ENCODE data around the gene HSPB7. TPM values are rescaled to one million over a fixed set of nuclear protein-coding genes. Genes with fewer than 3 reads are reported as not detected.
"Not testable (repeated sequence)": the region's sequence is repeated elsewhere in the genome, so short reads cannot be mapped to it uniquely, and the experiment has no call there.

The HSPB7 gene
- total RNA-seq, 1 donor from 2014 or later, result 160 TPM

- no peak within 1 kb of the TSS for H3K27ac Mint-ChIP-seq (ENCODE audit: unreplicated experiment)
- H3K4me1 Mint-ChIP-seq (ENCODE audit: low read depth), result no peaks in the 10 kb centered on the region
- H3K9me3 Mint-ChIP-seq (ENCODE audit: low read depth), result no peaks in the 10 kb centered on the region
- H3K36me3 Mint-ChIP-seq (ENCODE audit: low read depth), result no peaks in the 10 kb centered on the region
- H3K27me3 Mint-ChIP-seq (ENCODE audit: low read depth), result peaks cover 7% of the 10 kb centered on the region
- H3K4me3 Mint-ChIP-seq (ENCODE audit: unreplicated experiment), result no peak within 1 kb of the TSS
- no peak for TF ChIP-seq CTCF (IDR thresholded peaks at IDR 0.05)
- DNase-seq (ENCODE audit: low spot score), result no peak
Measured at GRCh38 chr1:16043521-16043920, 25.7 kb upstream of the HSPB7 start, which contains the start of gene CLCNKB. CLCNKB (plus strand) TSS chr1:16043782; CDS start chr1:16044493, 711 bp downstream.

DNA sequence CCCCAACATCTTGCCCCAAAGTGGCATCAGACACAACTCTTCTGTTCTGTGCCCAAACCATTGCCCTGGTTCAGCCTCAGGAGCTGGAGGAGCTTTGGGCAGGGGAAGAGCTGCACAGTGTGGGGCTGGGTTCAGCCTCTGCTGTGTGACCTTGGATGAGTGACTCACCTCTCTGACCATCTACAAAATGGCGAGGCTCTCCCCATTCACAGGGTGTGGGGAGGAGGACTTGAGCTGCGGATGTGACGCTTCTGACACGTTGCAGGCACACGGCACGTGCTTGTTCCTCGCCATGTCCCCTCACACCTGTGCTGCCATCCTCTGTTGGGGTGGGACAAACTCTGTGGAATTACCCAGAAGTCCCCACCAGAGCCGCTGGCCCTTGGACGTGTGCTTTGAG is 24.8 kb upstream of the HSPB7 start:
- H3K27me3 Mint-ChIP-seq (ENCODE audit: low read depth); H3K4me1 Mint-ChIP-seq (ENCODE audit: low read depth); H3K9me3 Mint-ChIP-seq (ENCODE audit: low read depth); H3K36me3 Mint-ChIP-seq (ENCODE audit: low read depth); DNase-seq (ENCODE audit: low spot score); H3K27ac Mint-ChIP-seq (ENCODE audit: unreplicated experiment); H3K4me3 Mint-ChIP-seq (ENCODE audit: unreplicated experiment): not testable (repeated sequence)

DNA sequence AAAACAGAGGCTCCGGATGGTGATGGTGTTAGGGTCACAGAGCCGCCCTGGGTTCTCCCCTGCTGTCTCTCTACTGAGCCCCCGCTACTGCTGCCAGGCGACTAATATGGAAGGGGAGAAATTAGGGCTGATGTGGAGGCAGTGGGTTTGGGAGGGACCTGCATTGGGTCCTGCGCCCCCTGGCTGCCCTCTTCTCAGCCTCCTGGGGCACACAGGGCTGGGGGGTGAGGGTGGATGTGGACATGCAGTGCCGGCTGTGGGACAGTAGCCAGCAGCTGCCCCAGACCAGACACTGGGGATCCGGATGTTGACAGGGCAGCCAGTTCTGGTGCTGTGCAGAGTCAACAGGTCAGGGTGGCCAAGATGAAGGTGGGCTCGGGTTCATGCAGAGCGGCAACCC is 24.3 kb upstream of the HSPB7 start:
- Mint-ChIP-seq H3K27ac (ENCODE audit: unreplicated experiment) (no peak overlapping the region), H3K27me3 (ENCODE audit: low read depth) (peaks cover 10% of the 10 kb centered on the region), H3K4me1 (ENCODE audit: low read depth) (no peaks in the 10 kb centered on the region), H3K36me3 (ENCODE audit: low read depth) (no peaks in the 10 kb centered on the region), H3K9me3 (ENCODE audit: low read depth) (no peaks in the 10 kb centered on the region), H3K4me3 (ENCODE audit: unreplicated experiment) (no peak overlapping the region)
- no peak for DNase-seq (ENCODE audit: low spot score)
- no peak for TF ChIP-seq CTCF (IDR thresholded peaks at IDR 0.05)

DNA sequence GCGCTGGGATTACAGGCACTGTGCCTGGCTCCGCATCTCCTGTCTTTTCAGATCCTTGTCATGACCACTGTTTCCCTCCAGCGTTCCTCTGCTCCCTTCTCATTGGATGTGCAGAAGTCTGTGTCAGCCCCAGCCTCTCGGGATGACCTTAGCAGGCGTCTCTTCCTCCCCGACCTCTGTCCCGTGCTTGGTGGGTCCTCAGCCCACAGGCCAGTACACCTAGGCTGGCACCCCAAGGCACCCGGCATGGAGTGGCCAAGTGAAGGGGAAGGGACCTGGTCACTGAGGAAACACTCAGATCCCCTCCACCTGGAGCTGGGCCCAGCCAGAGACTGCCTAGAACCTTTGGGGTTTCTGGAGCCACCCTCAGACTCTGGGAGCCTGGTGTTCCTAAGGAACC is 23.4 kb upstream of the HSPB7 start:
- Mint-ChIP-seq H3K27me3 (ENCODE audit: low read depth) (peaks cover 10% of the 10 kb centered on the region), H3K4me3 (ENCODE audit: unreplicated experiment) (no peak overlapping the region), H3K4me1 (ENCODE audit: low read depth) (no peaks in the 10 kb centered on the region), H3K27ac (ENCODE audit: unreplicated experiment) (no peak overlapping the region), H3K36me3 (ENCODE audit: low read depth) (no peaks in the 10 kb centered on the region), H3K9me3 (ENCODE audit: low read depth) (no peaks in the 10 kb centered on the region)
- no peak for DNase-seq (ENCODE audit: low spot score)
- TF ChIP-seq CTCF (IDR thresholded peaks at IDR 0.05), result no peak

GRCh38 chr1:16039871-16040270 is 22.0 kb upstream of the HSPB7 start:
- H3K36me3 Mint-ChIP-seq (ENCODE audit: low read depth); H3K4me3 Mint-ChIP-seq (ENCODE audit: unreplicated experiment); H3K27ac Mint-ChIP-seq (ENCODE audit: unreplicated experiment); DNase-seq (ENCODE audit: low spot score); H3K9me3 Mint-ChIP-seq (ENCODE audit: low read depth); H3K4me1 Mint-ChIP-seq (ENCODE audit: low read depth): not testable (repeated sequence)
- H3K27me3 Mint-ChIP-seq (ENCODE audit: low read depth), result peaks cover 10% of the 10 kb centered on the region

DNA sequence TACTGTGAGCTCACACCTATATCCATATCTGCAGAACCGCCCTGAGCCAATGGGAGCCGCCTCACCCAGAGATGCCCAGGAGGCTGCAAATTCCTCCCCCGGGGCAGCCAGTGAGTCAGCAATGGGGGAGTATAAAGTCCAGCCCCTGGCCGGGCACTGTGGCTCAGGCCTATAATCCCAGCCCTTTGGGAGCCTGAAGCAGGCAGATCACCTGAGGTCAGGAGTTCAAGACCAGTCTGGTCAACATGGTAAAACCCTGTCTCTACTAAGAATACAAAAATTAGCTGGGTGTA is 20.7 kb upstream of the HSPB7 start:
- no peak for TF ChIP-seq CTCF (IDR thresholded peaks at IDR 0.05)
- H3K4me1 Mint-ChIP-seq (ENCODE audit: low read depth), result no peaks in the 10 kb centered on the region
- no peak for DNase-seq (ENCODE audit: low spot score)
- peaks cover 10% of the 10 kb centered on the region for H3K27me3 Mint-ChIP-seq (ENCODE audit: low read depth)
- no peaks in the 10 kb centered on the region for H3K9me3 Mint-ChIP-seq (ENCODE audit: low read depth)
- no peak overlapping the region for H3K4me3 Mint-ChIP-seq (ENCODE audit: unreplicated experiment)
- no peaks in the 10 kb centered on the region for H3K36me3 Mint-ChIP-seq (ENCODE audit: low read depth)
- no peak overlapping the region for H3K27ac Mint-ChIP-seq (ENCODE audit: unreplicated experiment)

DNA sequence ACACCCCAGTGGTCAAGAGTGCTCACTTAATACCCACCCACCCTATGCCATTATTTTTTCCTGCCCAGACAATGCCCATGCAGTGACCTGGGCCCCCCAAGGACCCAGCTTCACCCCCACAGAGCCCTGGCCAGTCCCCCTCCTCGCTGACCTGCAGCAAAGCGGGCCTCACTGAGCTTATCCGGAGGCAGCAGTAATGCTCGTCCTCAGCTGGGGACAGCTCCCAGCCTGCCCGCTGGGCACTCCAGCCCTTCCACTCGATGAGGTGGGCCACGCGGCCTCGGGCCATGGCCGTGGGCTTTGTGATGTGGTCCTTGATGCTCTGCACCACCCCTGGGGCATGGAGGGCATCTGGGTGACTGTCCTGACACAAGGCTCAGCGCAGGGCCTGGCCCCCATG is 18.6 kb upstream of the HSPB7 start:
- H3K27me3 Mint-ChIP-seq (ENCODE audit: low read depth); H3K9me3 Mint-ChIP-seq (ENCODE audit: low read depth); H3K4me1 Mint-ChIP-seq (ENCODE audit: low read depth); H3K27ac Mint-ChIP-seq (ENCODE audit: unreplicated experiment); H3K4me3 Mint-ChIP-seq (ENCODE audit: unreplicated experiment); DNase-seq (ENCODE audit: low spot score); H3K36me3 Mint-ChIP-seq (ENCODE audit: low read depth): not testable (repeated sequence)

GRCh38 chr1:16033103-16033632 is 15.3 kb upstream of the HSPB7 start:
- H3K36me3 Mint-ChIP-seq (ENCODE audit: low read depth); DNase-seq (ENCODE audit: low spot score); H3K4me1 Mint-ChIP-seq (ENCODE audit: low read depth); H3K4me3 Mint-ChIP-seq (ENCODE audit: unreplicated experiment); H3K27me3 Mint-ChIP-seq (ENCODE audit: low read depth); H3K27ac Mint-ChIP-seq (ENCODE audit: unreplicated experiment); H3K9me3 Mint-ChIP-seq (ENCODE audit: low read depth): not testable (repeated sequence)
